ENCODE data around the gene GTPBP10.
"Not testable (repeated sequence)": the region's sequence is repeated elsewhere in the genome, so short reads cannot be mapped to it uniquely, and the experiment has no call there.

The GTPBP10 gene

DNA sequence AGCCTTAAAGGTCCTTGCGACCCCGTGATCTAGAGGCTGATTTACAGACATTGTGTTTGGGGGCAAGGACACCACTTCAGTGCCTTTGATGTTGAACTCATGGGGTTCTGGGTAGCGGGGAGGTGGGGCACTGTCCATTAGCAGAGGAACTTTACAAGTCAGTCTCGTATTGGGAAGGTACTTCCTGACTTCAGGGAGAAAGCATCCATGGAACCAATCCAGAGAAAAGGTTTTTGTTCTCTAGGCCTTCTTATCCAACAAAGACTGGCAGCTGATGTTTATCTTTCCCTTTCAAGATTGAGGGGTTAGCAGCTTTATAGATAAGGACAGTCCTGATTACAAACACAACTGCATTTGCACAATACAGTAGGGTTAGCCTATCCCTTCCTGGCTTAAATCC lies 2.8 kb downstream of the GTPBP10 start:
- no peak overlapping the region for H3K27ac ChIP-seq
- CTCF ChIA-PET, result no interaction called here
- TF ChIP-seq, protein P1, sequence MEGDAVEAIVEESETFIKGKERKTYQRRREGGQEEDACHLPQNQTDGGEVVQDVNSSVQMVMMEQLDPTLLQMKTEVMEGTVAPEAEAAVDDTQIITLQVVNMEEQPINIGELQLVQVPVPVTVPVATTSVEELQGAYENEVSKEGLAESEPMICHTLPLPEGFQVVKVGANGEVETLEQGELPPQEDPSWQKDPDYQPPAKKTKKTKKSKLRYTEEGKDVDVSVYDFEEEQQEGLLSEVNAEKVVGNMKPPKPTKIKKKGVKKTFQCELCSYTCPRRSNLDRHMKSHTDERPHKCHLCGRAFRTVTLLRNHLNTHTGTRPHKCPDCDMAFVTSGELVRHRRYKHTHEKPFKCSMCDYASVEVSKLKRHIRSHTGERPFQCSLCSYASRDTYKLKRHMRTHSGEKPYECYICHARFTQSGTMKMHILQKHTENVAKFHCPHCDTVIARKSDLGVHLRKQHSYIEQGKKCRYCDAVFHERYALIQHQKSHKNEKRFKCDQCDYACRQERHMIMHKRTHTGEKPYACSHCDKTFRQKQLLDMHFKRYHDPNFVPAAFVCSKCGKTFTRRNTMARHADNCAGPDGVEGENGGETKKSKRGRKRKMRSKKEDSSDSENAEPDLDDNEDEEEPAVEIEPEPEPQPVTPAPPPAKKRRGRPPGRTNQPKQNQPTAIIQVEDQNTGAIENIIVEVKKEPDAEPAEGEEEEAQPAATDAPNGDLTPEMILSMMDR (conservative IDR thresholded peaks at IDR 0.05; ENCODE audit: low read depth), result no peak
- no peak for DNase-seq (ENCODE audit: low spot score)
- POLR2A ChIA-PET (ENCODE audit: low non-redundant PET), result no interaction called here

DNA sequence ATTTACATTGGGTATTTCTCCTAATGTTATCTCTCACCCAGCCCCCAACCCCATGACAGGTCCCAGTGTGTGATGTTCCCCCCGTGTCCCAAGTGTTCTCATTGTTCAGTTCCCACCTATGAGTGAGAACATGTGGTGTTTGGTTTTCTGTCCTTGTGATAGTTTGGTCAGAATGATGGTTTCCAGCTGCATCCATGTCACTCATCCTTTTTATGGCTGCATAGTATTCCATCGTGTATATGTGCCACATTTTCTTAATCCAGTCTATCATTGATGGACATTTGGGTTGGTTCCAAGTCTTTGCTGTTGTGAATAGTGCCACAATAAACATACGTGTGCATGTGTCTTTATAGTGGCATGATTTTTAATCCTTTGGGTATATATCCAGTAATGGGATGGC lies 3.5 kb downstream of the GTPBP10 start:
- DNase-seq (ENCODE audit: low spot score); H3K27ac ChIP-seq; POLR2A ChIA-PET (ENCODE audit: low non-redundant PET): not testable (repeated sequence)
- CTCF ChIA-PET, result interaction anchor here (0.6 kb wide), 2 partner anchors 20 to 51 kb away, joined by 3 read pairs; no protein-coding TSS in a partner anchor

DNA sequence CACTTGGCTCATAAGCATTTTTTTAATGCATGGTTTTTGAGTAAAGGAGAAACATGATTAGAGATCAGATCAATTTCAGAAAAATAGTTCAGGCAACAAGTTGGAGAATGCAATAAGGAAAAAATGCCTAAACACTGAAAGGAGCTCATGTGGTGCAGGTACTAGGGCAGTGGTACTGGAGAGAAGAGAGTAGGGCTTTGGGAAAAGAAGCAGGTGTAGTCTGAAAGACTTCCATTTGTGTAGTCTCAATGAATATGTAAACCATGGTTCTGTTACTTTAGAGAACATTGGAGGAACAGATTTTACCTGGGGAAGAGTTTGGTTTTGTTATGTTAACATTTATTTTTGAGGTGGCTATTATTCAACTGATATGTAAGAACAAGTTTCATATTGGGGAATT lies 5.5 kb downstream of the GTPBP10 start:
- CTCF ChIA-PET, result no interaction called here
- DNase-seq (ENCODE audit: low spot score), result no peak
- TF ChIP-seq, protein P1 (conservative IDR thresholded peaks at IDR 0.05; ENCODE audit: low read depth), result no peak
- no peak overlapping the region for H3K27ac ChIP-seq
- POLR2A ChIA-PET (ENCODE audit: low non-redundant PET), result no interaction called here

DNA sequence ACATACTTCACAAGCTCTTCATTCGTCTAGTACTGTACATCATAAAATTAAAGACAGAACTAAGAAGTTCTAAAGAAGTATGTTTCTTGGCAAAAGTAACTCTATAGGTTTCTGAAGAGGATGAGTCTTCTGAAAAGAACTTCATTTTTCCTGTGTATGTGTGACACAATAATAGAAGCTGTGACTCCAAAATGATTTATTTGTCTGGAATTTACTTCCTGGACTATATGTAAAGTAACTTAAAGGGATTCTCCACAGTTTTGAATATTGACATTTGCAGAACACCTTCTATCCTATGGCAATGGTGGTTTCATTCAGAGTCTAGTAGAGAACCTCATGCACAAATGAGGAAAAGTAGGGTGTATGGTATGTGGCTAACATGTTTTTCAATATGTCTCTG lies 36.9 kb downstream of the GTPBP10 start:
- CTCF ChIA-PET, result no interaction called here
- H3K27ac ChIP-seq, result no peak overlapping the region

DNA sequence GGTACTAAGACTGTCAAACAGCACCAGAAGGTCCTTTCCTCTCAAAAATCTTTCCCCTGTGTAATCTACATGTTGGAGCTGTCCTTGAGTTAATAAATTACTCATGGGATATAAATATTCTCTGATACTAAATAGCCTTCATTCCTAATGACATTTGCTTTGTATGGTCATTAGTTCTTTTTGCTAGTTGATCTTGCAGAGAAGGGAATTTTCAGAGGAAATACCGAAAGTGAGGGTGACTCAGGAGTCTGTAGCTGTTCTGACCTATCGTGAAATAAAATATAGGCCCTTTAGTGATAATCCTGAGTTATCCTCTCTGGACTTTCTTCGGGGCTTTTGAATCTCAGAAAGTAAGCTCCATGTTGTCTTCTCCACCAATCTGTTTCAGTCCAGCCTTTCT lies 37.3 kb downstream of the GTPBP10 start:
- TF ChIP-seq, protein P1 (conservative IDR thresholded peaks at IDR 0.05; ENCODE audit: low read depth), result no peak
- no peak overlapping the region for H3K27ac ChIP-seq
- POLR2A ChIA-PET (ENCODE audit: low non-redundant PET), result no interaction called here
- DNase-seq (ENCODE audit: low spot score), result no peak
- CTCF ChIA-PET, result no interaction called here

More for the DNA sequence above, 36.9 kb downstream of the GTPBP10 start:
- POLR2A ChIA-PET (ENCODE audit: low non-redundant PET), result no interaction called here
- peak; percentile 70 for DNase-seq (ENCODE audit: low spot score)
- TF ChIP-seq, protein P1 (conservative IDR thresholded peaks at IDR 0.05; ENCODE audit: low read depth), result no peak

DNA sequence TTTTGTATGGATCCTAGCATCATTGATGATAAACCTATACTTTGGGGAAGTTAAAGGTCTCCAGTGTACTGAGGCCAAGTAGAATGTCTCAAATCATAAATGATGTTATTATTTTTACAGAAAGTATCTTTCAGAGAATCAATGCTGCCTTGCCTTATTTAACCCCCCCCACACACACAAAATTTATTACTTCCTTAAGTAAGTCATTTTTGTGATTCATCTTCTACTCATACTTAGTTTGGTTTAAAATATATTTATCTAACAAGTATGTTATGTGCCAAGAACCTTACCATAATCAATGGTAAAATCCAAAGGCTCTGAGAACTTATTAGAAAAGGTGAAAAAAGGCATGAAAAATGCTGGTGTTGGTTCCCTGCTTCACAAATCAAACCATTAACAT lies 37.9 kb downstream of the GTPBP10 start:
- peak; percentile 39 for DNase-seq (ENCODE audit: low spot score)
- CTCF ChIA-PET, result no interaction called here
- POLR2A ChIA-PET (ENCODE audit: low non-redundant PET), result no interaction called here
- H3K27ac ChIP-seq, result no peak overlapping the region
- TF ChIP-seq, protein P1 (conservative IDR thresholded peaks at IDR 0.05; ENCODE audit: low read depth), result no peak

DNA sequence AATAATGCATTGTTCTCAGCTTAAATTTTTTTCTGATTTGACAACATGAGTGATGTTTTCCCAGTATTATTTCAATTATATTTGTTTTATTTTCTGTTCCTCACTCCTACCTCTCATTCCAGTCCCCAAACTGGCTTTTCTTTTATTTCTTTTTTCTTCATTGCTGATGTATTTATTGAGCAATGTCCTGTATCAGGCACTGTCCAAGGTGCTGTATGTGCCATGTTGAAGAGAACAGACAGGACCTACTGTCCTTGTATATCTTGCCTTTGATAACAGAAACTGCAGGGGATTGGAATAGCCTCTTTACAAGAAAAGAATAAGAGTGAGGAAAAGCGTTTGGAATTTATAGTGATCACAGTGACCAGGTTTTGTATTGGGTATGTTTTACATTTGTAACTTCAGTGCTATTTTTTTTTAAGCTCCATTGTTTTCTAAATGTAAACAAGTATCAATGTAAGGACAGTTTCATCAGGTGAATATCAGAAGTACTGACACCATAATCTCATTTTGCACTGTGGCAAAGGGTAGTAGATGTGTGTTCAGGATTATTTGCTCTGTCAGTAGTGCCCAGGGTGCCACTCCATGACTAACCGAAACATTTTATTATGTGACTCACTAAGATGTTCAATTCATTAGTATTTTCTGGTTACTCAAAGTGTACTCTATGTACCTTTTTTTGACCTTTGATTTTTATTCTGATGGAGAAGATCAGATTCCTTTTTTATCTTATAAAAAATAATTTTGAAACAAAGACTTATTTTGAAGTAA lies 41.1 kb downstream of the GTPBP10 start:
- DNase-seq (ENCODE audit: low spot score), result no peak
- no peak overlapping the region for H3K27ac ChIP-seq
- TF ChIP-seq, protein P1 (conservative IDR thresholded peaks at IDR 0.05; ENCODE audit: low read depth), result no peak
- POLR2A ChIA-PET (ENCODE audit: low non-redundant PET), result no interaction called here
- CTCF ChIA-PET, result no interaction called here

Measured in RWPE1 (cell line).